ENCODE data around the gene HPCAL4. TPM values are rescaled to one million over a fixed set of nuclear protein-coding genes. Genes with fewer than 3 reads are reported as not detected.

The HPCAL4 gene
- total and polyA plus RNA-seq, 12 donors = 0.07 to 3.7 (median 0.22) TPM

DNA sequence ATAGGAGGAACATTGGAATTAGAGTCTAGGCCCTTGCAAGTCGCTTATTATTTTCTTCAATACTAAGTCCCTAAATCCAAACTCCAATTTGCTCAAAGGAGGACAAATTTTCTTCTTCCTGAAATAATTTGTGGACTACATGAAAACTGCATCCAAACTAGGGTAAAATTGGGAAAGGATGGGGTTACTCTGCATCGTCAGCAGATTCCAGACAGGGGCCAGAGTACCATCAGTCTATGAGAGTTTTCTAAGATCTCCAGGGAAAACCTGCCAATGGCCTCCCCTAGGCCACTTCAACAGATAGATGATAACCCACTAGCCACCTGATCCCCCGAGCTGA, 52.3 kb downstream of the HPCAL4 start:
- Histone ChIP-seq H3K36me3 (peaks cover 0 to 6% (median 0%) of the 10 kb centered on the region in 9 donors), H3K4me1 (peaks cover 0 to 40% (median 18%) of the 10 kb centered on the region in 9 donors), H3K9me3 (peaks cover 0 to 3% (median 0%) of the 10 kb centered on the region in 11 donors), H3K27ac (peak overlapping the region; percentile 60 to 96 (median 90)), H3K27me3 (peaks cover 0 to 47% (median 18%) of the 10 kb centered on the region in 7 donors), H3K4me3 (peak overlapping the region; percentile 35 to 79 (median 66))
- 65 to 68% methylated on average over 3 of the region's 3 CpGs for WGBS, 2 donors
- TF ChIP-seq CTCF (IDR thresholded peaks at IDR 0.05) = no peak
- intact Hi-C loops (cut with DNase I) = no loop called here
- DNase-seq (no peak), ATAC-seq (no peak)

DNA sequence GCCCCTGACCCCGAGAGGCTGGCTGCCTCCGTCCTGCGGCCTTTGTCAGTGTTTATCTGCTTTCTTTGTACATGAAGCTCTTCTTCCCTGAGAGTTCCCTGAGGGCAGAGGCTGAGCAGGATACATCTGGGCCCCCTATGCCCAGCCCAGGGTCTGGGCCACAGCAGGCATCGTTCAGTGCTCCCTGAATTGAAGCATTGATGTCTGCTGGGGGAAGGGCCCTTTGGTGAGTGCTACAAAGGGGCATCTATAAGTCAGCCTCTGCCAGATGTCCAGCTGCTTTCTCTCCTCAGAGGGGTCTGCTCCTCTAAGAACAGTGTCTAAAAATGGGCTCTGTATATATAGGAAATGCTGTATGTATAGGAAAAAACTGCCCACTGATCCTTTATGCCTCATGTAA, 53.9 kb downstream of the HPCAL4 start:
- no peak for ATAC-seq

GRCh38 chr1:39635871-39636210, 55.4 kb downstream of the HPCAL4 start:
- WGBS, 2 donors = 37 to 43% methylated on average over 2 of the region's 2 CpGs
- peak overlapping the region in 9 of 10 donors; percentile 62 to 79 (median 68) for H3K4me3 ChIP-seq
- ATAC-seq = no peak
- H3K4me1 ChIP-seq = peaks cover 0 to 52% (median 16%) of the 10 kb centered on the region in 9 donors
- no peak for TF ChIP-seq CTCF (IDR thresholded peaks at IDR 0.05)
- DNase-seq = no peak
- intact Hi-C loops (cut with DNase I) = no loop called here
- peak overlapping the region; percentile 61 to 96 (median 90) for H3K27ac ChIP-seq
- H3K36me3 ChIP-seq = peaks cover 0 to 22% (median 9%) of the 10 kb centered on the region in 9 donors
- no peaks in the 10 kb centered on the region for H3K9me3 ChIP-seq
- H3K27me3 ChIP-seq = peaks cover 0 to 55% (median 19%) of the 10 kb centered on the region in 7 donors

More for the DNA sequence above, 53.9 kb downstream of the HPCAL4 start:
- TF ChIP-seq CTCF (IDR thresholded peaks at IDR 0.05) = no peak
- intact Hi-C loops (cut with DNase I) = no loop called here
- no peak for DNase-seq
- peaks cover 0 to 7% (median 0%) of the 10 kb centered on the region in 9 donors for H3K36me3 ChIP-seq
- H3K27ac ChIP-seq = peak overlapping the region; percentile 48 to 96 (median 90)
- 48 to 61% methylated on average over 4 of the region's 4 CpGs for WGBS, 2 donors
- peak overlapping the region; percentile 23 to 79 (median 66) for H3K4me3 ChIP-seq
- H3K4me1 ChIP-seq = peaks cover 0 to 42% (median 16%) of the 10 kb centered on the region in 9 donors
- peaks cover 0 to 57% (median 18%) of the 10 kb centered on the region in 7 donors for H3K27me3 ChIP-seq
- no peaks in the 10 kb centered on the region for H3K9me3 ChIP-seq

GRCh38 chr1:39635205-39635870, 55.9 kb downstream of the HPCAL4 start:
- ATAC-seq (peak in 6 of 8 donors; percentile 9 to 56 (median 41)), DNase-seq (peak; percentile 59 to 69)
- 47 to 51% methylated on average over 12 of the region's 12 CpGs for WGBS, 2 donors
- TF ChIP-seq CTCF (IDR thresholded peaks at IDR 0.05) = no peak
- peak overlapping the region; percentile 61 to 96 (median 90) for H3K27ac ChIP-seq
- intact Hi-C loops (cut with DNase I) = no loop called here
- H3K36me3 ChIP-seq = peaks cover 0 to 27% (median 13%) of the 10 kb centered on the region in 9 donors
- peak overlapping the region in 9 of 10 donors; percentile 62 to 79 (median 68) for H3K4me3 ChIP-seq
- no peaks in the 10 kb centered on the region for H3K9me3 ChIP-seq
- peaks cover 0 to 50% (median 14%) of the 10 kb centered on the region in 7 donors for H3K27me3 ChIP-seq
- H3K4me1 ChIP-seq = peaks cover 0 to 53% (median 16%) of the 10 kb centered on the region in 9 donors

Measured in heart right ventricle (tissue), 16 donors.